Renal pelvis (tissue), 4 donors: ENCODE measurements around the gene GNB1L. TPM values are rescaled to one million over a fixed set of nuclear protein-coding genes. Genes with fewer than 3 reads are reported as not detected.

Experiments used
- DNase-seq: peaks from one replicate; pipeline ENCODE4 v3.0.0-alpha.2; 2013
- polyA plus RNA-seq, 3 donors: library from polyadenylated mRNA; unstranded; fragments of 120-200 nt; gene quantifications; one replicate each; pipeline ENCODE4 v1.2.1, GENCODE V29; 2013; ENCODE audit not compliant: insufficient read length in 3 of 3

GNB1L gene
- polyA plus RNA-seq, 3 donors, result 5.6 to 8.3 (median 7.2) TPM

- DNase-seq, result no peak
These were observed 89.8 kb downstream of the GNB1L start for GRCh38 chr22:19764636-19765476.

GRCh38 chr22:19764299-19764593, 90.4 kb downstream of the GNB1L start:
- DNase-seq, result no peak

GRCh38 chr22:19763458-19764298, 91.0 kb downstream of the GNB1L start:
- no peak for DNase-seq

GRCh38 chr22:19762568-19763457, 91.9 kb downstream of the GNB1L start:
- no peak for DNase-seq

- DNase-seq, result no peak
These were observed 92.7 kb downstream of the GNB1L start for GRCh38 chr22:19761725-19762567.

- DNase-seq, result no peak
These were observed 93.5 kb downstream of the GNB1L start for GRCh38 chr22:19760951-19761724.

- DNase-seq, result no peak
These were observed 94.4 kb downstream of the GNB1L start, which contains the start of gene TBX1 for GRCh38 chr22:19760058-19760950. Gene TBX1 (plus strand): TSS chr22:19760778. CDS start chr22:19760844, 66 bp downstream.

- DNase-seq, result no peak
These were observed 95.1 kb downstream of the GNB1L start for GRCh38 chr22:19759427-19760057.

GRCh38 chr22:19758896-19759426, 95.7 kb downstream of the GNB1L start:
- no peak for DNase-seq

- DNase-seq, result no peak
These were observed 96.4 kb downstream of the GNB1L start for GRCh38 chr22:19757985-19758895.

GRCh38 chr22:19757140-19757984, 97.3 kb downstream of the GNB1L start:
- DNase-seq, result no peak

- no peak for DNase-seq
These were observed 98.2 kb downstream of the GNB1L start for GRCh38 chr22:19756288-19757128.

GRCh38 chr22:19755722-19756287, 98.9 kb downstream of the GNB1L start:
- DNase-seq, result no peak

GRCh38 chr22:19755145-19755710, 99.4 kb downstream of the GNB1L start:
- DNase-seq, result no peak
